H9 (cell line): ENCODE measurements around the gene PLXNA4. TPM values are rescaled to one million over a fixed set of nuclear protein-coding genes. Genes with fewer than 3 reads are reported as not detected.

Experiments used
- DNase-seq: peaks from one replicate; pipeline ENCODE4 v3.0.0-alpha.2; 2017
- H2AFZ ChIP-seq: one replicate; pipeline ENCODE4 v1.6.1; 2013; ENCODE audit warnings: mild to moderate bottlenecking, low read length, control low read depth, moderate library complexity
- H2AK5ac ChIP-seq: 2 replicates; pipeline ENCODE4 v1.6.1; 2013; ENCODE audit warnings: low read length, control low read depth, mixed read lengths; ENCODE audit not compliant: insufficient read length
- H2BK120ac ChIP-seq: one replicate; pipeline ENCODE4 v1.6.1; 2013; ENCODE audit warnings: low read depth, mild to moderate bottlenecking, low read length, control low read depth, inconsistent platforms; ENCODE audit not compliant: poor library complexity, severe bottlenecking
- H2BK12ac ChIP-seq: 2 replicates; pipeline ENCODE4 v1.6.1; 2013; ENCODE audit warnings: low read length, control low read depth, mixed read lengths, low read depth; ENCODE audit not compliant: insufficient read length
- H2BK15ac ChIP-seq: 2 replicates; pipeline ENCODE4 v1.6.1; 2013; ENCODE audit warnings: low read depth, low read length, control low read depth
- H2BK20ac ChIP-seq: one replicate; pipeline ENCODE4 v1.6.1; 2013; ENCODE audit warnings: low read depth, mild to moderate bottlenecking, low read length, control low read depth, inconsistent platforms; ENCODE audit not compliant: poor library complexity, severe bottlenecking
- H2BK5ac ChIP-seq: 2 replicates; pipeline ENCODE4 v1.6.1; 2013; ENCODE audit warnings: low read length, control low read depth, mixed read lengths; ENCODE audit not compliant: insufficient read length
- H3K14ac ChIP-seq: 2 replicates; pipeline ENCODE4 v1.6.1; 2013; ENCODE audit warnings: low read length, control low read depth; ENCODE audit not compliant: insufficient read depth
- H3K18ac ChIP-seq: 2 replicates; pipeline ENCODE4 v1.6.1; 2013; ENCODE audit warnings: low read depth, mild to moderate bottlenecking, mixed read lengths, low read length, control low read depth; ENCODE audit not compliant: insufficient read length
- H3K23ac ChIP-seq: 2 replicates; pipeline ENCODE4 v1.6.1; 2013; ENCODE audit warnings: low read length, control low read depth, mixed read lengths, low read depth; ENCODE audit not compliant: insufficient read length
- H3K23me2 ChIP-seq: 2 replicates; pipeline ENCODE4 v1.6.1; 2013; ENCODE audit warnings: low read depth, mild to moderate bottlenecking, mixed read lengths, low read length, control low read depth; ENCODE audit not compliant: insufficient read length, poor library complexity, severe bottlenecking
- H3K27ac ChIP-seq: 2 replicates; pipeline ENCODE4 v1.5.1; 2013; ENCODE audit warnings: low read length, control low read depth, mixed read lengths, low read depth; ENCODE audit not compliant: insufficient read length
- H3K27me3 ChIP-seq: 2 replicates; pipeline ENCODE4 v1.6.1; 2013; ENCODE audit warnings: low read length, control low read depth, inconsistent platforms; ENCODE audit not compliant: insufficient read depth
- H3K4ac ChIP-seq: 2 replicates; pipeline ENCODE4 v1.6.1; 2013; ENCODE audit warnings: low read depth, mild to moderate bottlenecking, control low read depth, inconsistent platforms, low read length, moderate library complexity
- H3K4me1 ChIP-seq: 2 replicates; pipeline ENCODE4 v1.6.1; 2013; ENCODE audit warnings: low read length, control low read depth, inconsistent platforms; ENCODE audit not compliant: insufficient read depth
- H3K4me2 ChIP-seq: 2 replicates; pipeline ENCODE4 v1.6.1; 2013; ENCODE audit warnings: low read length, control low read depth, mixed read lengths; ENCODE audit not compliant: insufficient read length, insufficient read depth
- H3K56ac ChIP-seq: 2 replicates; pipeline ENCODE4 v1.6.1; 2013; ENCODE audit warnings: low read depth, mild to moderate bottlenecking, mixed read lengths, low read length, control low read depth; ENCODE audit not compliant: insufficient read length
- H3K79me1 ChIP-seq: 2 replicates; pipeline ENCODE4 v1.6.1; 2013; ENCODE audit warnings: low read depth, mild to moderate bottlenecking, moderate library complexity, low read length, control low read depth, inconsistent platforms; ENCODE audit not compliant: insufficient read depth, poor library complexity, severe bottlenecking
- H3K79me2 ChIP-seq: 2 replicates; pipeline ENCODE4 v1.6.1; 2013; ENCODE audit warnings: low read length, control low read depth, inconsistent platforms; ENCODE audit not compliant: insufficient read depth
- H3K9ac ChIP-seq: 2 replicates; pipeline ENCODE4 v1.6.1; 2013; ENCODE audit warnings: low read length, control low read depth, mixed read lengths; ENCODE audit not compliant: insufficient read length; ENCODE audit errors: extremely low read depth
- H3K9me3 ChIP-seq: one replicate; pipeline ENCODE4 v1.6.1; 2013; ENCODE audit warnings: low read depth, low read length, inconsistent platforms; ENCODE audit not compliant: control insufficient read depth
- H3T11ph ChIP-seq: one replicate; pipeline ENCODE4 v1.6.1; 2013; ENCODE audit warnings: mild to moderate bottlenecking, low read length, control low read depth, inconsistent platforms
- H4K20me1 ChIP-seq: one replicate; pipeline ENCODE4 v1.6.1; 2013; ENCODE audit not compliant: control insufficient read depth, insufficient read length, insufficient read depth
- H4K5ac ChIP-seq: 2 replicates; pipeline ENCODE4 v1.6.1; 2013; ENCODE audit warnings: low read depth, mild to moderate bottlenecking, mixed read lengths, low read length, control low read depth; ENCODE audit not compliant: insufficient read length
- H4K8ac ChIP-seq: replicated peaks from 2 replicates; pipeline ENCODE4 v1.6.1; 2013; ENCODE audit warnings: low read length, control low read depth, mixed read lengths, low read depth; ENCODE audit not compliant: insufficient read length
- H4K91ac ChIP-seq: 2 replicates; pipeline ENCODE4 v1.6.1; 2013; ENCODE audit warnings: low read depth, mild to moderate bottlenecking, moderate library complexity, mixed read lengths, low read length, control low read depth; ENCODE audit not compliant: insufficient read length
- H3K27ac Mint-ChIP-seq, 3 experiments: 2 replicates in 2 of 3; 3 replicates in 1 of 3; pipeline ENCODE4 v1.8.0; 2020 to 2021; ENCODE audit warnings: mixed read lengths in 3 of 3, mild to moderate bottlenecking in 1 of 3, moderate library complexity in 1 of 3
- H3K27me3 Mint-ChIP-seq: 2 replicates; pipeline ENCODE4 v1.8.0; 2021; ENCODE audit warnings: low read depth, mild to moderate bottlenecking, moderate library complexity, mixed read lengths
- H3K36me3 Mint-ChIP-seq, 3 experiments: 2 replicates in 2 of 3; 3 replicates in 1 of 3; pipeline ENCODE4 v1.8.0; 2020 to 2021; ENCODE audit warnings: low read depth in 3 of 3, mixed read lengths in 3 of 3; ENCODE audit not compliant: insufficient read depth in 1 of 3
- H3K4me1 Mint-ChIP-seq, 2 experiments: 2 replicates each; pipeline ENCODE4 v1.8.0; 2020; ENCODE audit warnings: mixed read lengths in 2 of 2
- H3K4me3 Mint-ChIP-seq, 2 experiments: 2 replicates in 1 of 2; 3 replicates in 1 of 2; pipeline ENCODE4 v1.8.0; 2020 to 2021; ENCODE audit warnings: mild to moderate bottlenecking in 2 of 2, mixed read lengths in 2 of 2, moderate library complexity in 1 of 2
- H3K9me3 Mint-ChIP-seq, 2 experiments: 2 replicates in 1 of 2; 3 replicates in 1 of 2; pipeline ENCODE4 v1.8.0; 2020; ENCODE audit warnings: mild to moderate bottlenecking in 2 of 2, mixed read lengths in 2 of 2, moderate library complexity in 1 of 2
- WGBS: extraction: QIAGEN DNeasy Blood & Tissue Kit; methylation state at CpG from one replicate; pipeline ENCODE4 v1.1.7; 2013; ENCODE audit warnings: missing lambda C conversion rate, low lambda C conversion rate, mixed read lengths; ENCODE audit not compliant: insufficient read length; ENCODE audit errors: extremely low coverage; 5-methylcytosine and 5-hydroxymethylcytosine counted together
- total RNA-seq: library from RNA; stranded (reverse); gene quantifications from 2 replicates; pipeline ENCODE4 v1.2.1, GENCODE V29; 2021
- TF ChIP-seq, protein P1 (sequence below): fragments of 200-600 bp; sonication (generic); conservative IDR thresholded peaks from 3 replicates; pipeline ENCODE4 v1.8.0; 2021; ENCODE audit warnings: antibody characterized with exemption, mild to moderate bottlenecking

The PLXNA4 gene
- total RNA-seq, 1 experiment from 2014 or later, result 0.35 TPM

DNA sequence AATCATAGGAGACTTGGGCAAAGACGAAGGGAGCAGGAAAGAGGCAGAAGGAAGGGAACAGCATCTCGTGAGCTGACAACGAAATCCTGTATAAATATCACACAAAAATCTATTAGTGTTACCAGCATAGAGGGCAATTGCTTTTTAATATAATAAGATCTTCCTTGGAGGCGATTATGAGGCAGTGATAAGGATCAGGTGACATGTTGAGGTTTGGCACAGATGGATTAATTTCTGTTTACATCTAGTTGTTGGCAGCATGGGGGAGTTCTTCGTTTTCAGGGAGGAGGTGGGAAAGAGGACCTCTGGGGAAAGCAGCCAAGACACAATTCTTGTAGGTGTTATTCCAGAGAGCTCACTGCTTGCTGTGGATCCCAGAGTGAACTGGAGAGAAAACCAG is 163.8 kb downstream of the PLXNA4 start:
- H4K8ac ChIP-seq, result no peak overlapping the region
- no peaks in the 10 kb centered on the region for H3K79me2 ChIP-seq
- H3K27ac ChIP-seq, result no peak overlapping the region
- no peak overlapping the region for H4K5ac ChIP-seq
- H2BK12ac ChIP-seq, result no peak overlapping the region
- no peak overlapping the region for H3K23ac ChIP-seq
- H3K36me3 Mint-ChIP-seq, result no peaks in the 10 kb centered on the region
- no peak overlapping the region for H3K9ac ChIP-seq
- H2BK120ac ChIP-seq, result no peak overlapping the region
- no peaks in the 10 kb centered on the region for H3K4me1 ChIP-seq
- H3K4me2 ChIP-seq, result no peak overlapping the region
- H3K18ac ChIP-seq, result no peak overlapping the region
- no peak overlapping the region for H3K14ac ChIP-seq
- H3K56ac ChIP-seq, result no peak overlapping the region
- H3K27me3 ChIP-seq, result no peaks in the 10 kb centered on the region; the same call in 1 of the 2 replicates
- peaks cover 17 to 22% of the 10 kb centered on the region in 2 experiments for H3K4me1 Mint-ChIP-seq
- no CpG with 5 or more reads among the region's 5 CpGs for WGBS
- no peaks in the 10 kb centered on the region for H4K20me1 ChIP-seq
- H3K9me3 Mint-ChIP-seq, result no peaks in the 10 kb centered on the region
- DNase-seq, result no peak
- H3K27me3 Mint-ChIP-seq, result peaks cover 8% of the 10 kb centered on the region; the same call in 1 of the 2 replicates
- H3K4me3 Mint-ChIP-seq, result no peak overlapping the region
- H4K91ac ChIP-seq, result no peak overlapping the region
- no peaks in the 10 kb centered on the region for H3K23me2 ChIP-seq
- no peaks in the 10 kb centered on the region for H3K79me1 ChIP-seq
- H2AFZ ChIP-seq, result no peak overlapping the region
- H3T11ph ChIP-seq, result no peak overlapping the region
- H2BK20ac ChIP-seq, result no peak overlapping the region
- H3K27ac Mint-ChIP-seq, result no peak overlapping the region
- no peak overlapping the region for H2AK5ac ChIP-seq
- H3K4ac ChIP-seq, result no peak overlapping the region
- no peaks in the 10 kb centered on the region for H3K9me3 ChIP-seq
- no peak overlapping the region for H2BK15ac ChIP-seq
- TF ChIP-seq, protein P1, sequence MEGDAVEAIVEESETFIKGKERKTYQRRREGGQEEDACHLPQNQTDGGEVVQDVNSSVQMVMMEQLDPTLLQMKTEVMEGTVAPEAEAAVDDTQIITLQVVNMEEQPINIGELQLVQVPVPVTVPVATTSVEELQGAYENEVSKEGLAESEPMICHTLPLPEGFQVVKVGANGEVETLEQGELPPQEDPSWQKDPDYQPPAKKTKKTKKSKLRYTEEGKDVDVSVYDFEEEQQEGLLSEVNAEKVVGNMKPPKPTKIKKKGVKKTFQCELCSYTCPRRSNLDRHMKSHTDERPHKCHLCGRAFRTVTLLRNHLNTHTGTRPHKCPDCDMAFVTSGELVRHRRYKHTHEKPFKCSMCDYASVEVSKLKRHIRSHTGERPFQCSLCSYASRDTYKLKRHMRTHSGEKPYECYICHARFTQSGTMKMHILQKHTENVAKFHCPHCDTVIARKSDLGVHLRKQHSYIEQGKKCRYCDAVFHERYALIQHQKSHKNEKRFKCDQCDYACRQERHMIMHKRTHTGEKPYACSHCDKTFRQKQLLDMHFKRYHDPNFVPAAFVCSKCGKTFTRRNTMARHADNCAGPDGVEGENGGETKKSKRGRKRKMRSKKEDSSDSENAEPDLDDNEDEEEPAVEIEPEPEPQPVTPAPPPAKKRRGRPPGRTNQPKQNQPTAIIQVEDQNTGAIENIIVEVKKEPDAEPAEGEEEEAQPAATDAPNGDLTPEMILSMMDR, result no peak
- no peak overlapping the region for H2BK5ac ChIP-seq
